HepG2 (cell line): ENCODE results near the gene MAN1A2. TPM values are rescaled to one million over a fixed set of nuclear protein-coding genes. Genes with fewer than 3 reads are reported as not detected.

Experiments
- ATAC-seq: fragments of 200-7000 bp; cut with Tn5 transposase; 3 replicates; pipeline ENCODE4 v1.9.1; 2020; ENCODE audit warnings: mild to moderate bottlenecking, moderate library complexity
- BruUV-seq: library from RNA; stranded (reverse); fragments of 400-500 nt; replicated peaks from 2 replicates; lab custom pipeline; 2021; lab: Mats Ljungman, UMichigan
- CTCF ChIA-PET: fragments of 300-600 bp; formaldehyde crosslinking; extraction: SDS; loops from one replicate; lab custom pipeline; 2021; ENCODE audit warnings: low total read pairs, inconsistent platforms, low intra/inter-chr PET ratio; lab: Yijun Ruan, JAX
- POLR2A ChIA-PET: fragments of 350-600 bp; sonication (Branson Sonifier 250); formaldehyde crosslinking; loops from one replicate; lab custom pipeline; 2020; ENCODE audit warnings: antibody characterized with exemption, inconsistent platforms; lab: Yijun Ruan, JAX
- DNase-seq: peaks from one replicate; pipeline ENCODE4 v3.0.0-alpha.2; 2015; ENCODE audit warnings: low spot score
- FAIRE-seq: peaks from 3 replicates; lab custom pipeline; 2011; peaks lifted over from hg19 to GRCh38; lab: Jason Lieb, UNC
- H2AFZ ChIP-seq: one replicate; pipeline ENCODE4 v1.6.1; 2011; ENCODE audit warnings: low read length, inconsistent platforms
- H3K27ac ChIP-seq: fragments of 300-600 bp; 3 replicates; pipeline ENCODE4 v1.8.0; 2011; ENCODE audit warnings: mixed run types, mild to moderate bottlenecking, mixed read lengths, low read length, inconsistent platforms; ENCODE audit not compliant: insufficient read depth; ENCODE audit errors: extremely low read length
- H3K27me3 ChIP-seq, 2 experiments: fragments of 200-600 bp in 1 of 2; 2 replicates in 1 of 2; 3 replicates in 1 of 2; pipeline versions ENCODE4 v1.6.0 to v1.8.0; 2011; ENCODE audit warnings: low read length in 2 of 2, mild to moderate bottlenecking in 2 of 2, moderate library complexity in 2 of 2, inconsistent platforms in 1 of 2; ENCODE audit not compliant: insufficient read depth in 2 of 2, control insufficient read depth in 1 of 2
- H3K36me3 ChIP-seq, 2 experiments: fragments of 200-600 bp in 1 of 2; replicated peaks in 1 of 2; 2 replicates in 1 of 2; 3 replicates in 1 of 2; pipeline versions ENCODE4 v1.5.1 to v1.8.0; 2011; ENCODE audit warnings: low read length in 2 of 2, inconsistent platforms in 1 of 2; ENCODE audit not compliant: insufficient read depth in 2 of 2, control insufficient read depth in 1 of 2
- H3K4me1 ChIP-seq: 2 replicates; pipeline ENCODE4 v1.5.1; 2012; ENCODE audit warnings: low read length, inconsistent platforms; ENCODE audit not compliant: insufficient read depth
- H3K4me2 ChIP-seq: 2 replicates; pipeline ENCODE4 v1.6.0; 2011; ENCODE audit warnings: low read depth, low read length, inconsistent platforms
- H3K4me3 ChIP-seq, 3 experiments: fragments of 200-600 bp in 1 of 3; sonication (generic), shearing (Covaris generic) in 1 of 3; replicated peaks in 1 of 3; 2 replicates each; pipeline ENCODE4 v1.5.1; 2011 to 2016; ENCODE audit warnings: low read length in 3 of 3, inconsistent platforms in 2 of 3, low read depth in 2 of 3, mild to moderate bottlenecking in 2 of 3, control low read depth in 1 of 3, mixed read lengths in 1 of 3; ENCODE audit not compliant: insufficient read depth in 1 of 3
- H3K79me2 ChIP-seq: one replicate; pipeline ENCODE4 v1.6.1; 2011; ENCODE audit warnings: low read length, inconsistent platforms; ENCODE audit not compliant: insufficient read depth
- H3K9ac ChIP-seq: 2 replicates; pipeline ENCODE4 v1.6.0; 2011; ENCODE audit warnings: mild to moderate bottlenecking, low read depth, low read length, inconsistent platforms; ENCODE audit not compliant: insufficient read depth
- H3K9me3 ChIP-seq: 2 replicates; pipeline ENCODE4 v1.5.1; 2012; ENCODE audit warnings: mild to moderate bottlenecking, low read length
- H4K20me1 ChIP-seq: 2 replicates; pipeline ENCODE4 v1.6.0; 2011; ENCODE audit warnings: inconsistent platforms, mild to moderate bottlenecking, low read length, moderate library complexity; ENCODE audit not compliant: insufficient read depth
- CSRNP2 ChIP-seq: sonication (generic); formaldehyde crosslinking; conservative IDR thresholded peaks from 2 replicates; pipeline ENCODE4 v1.8.0; 2022; ENCODE audit warnings: low read depth, missing genetic modification reagents
- ELF1 ChIP-seq: sonication (generic); formaldehyde crosslinking; IDR thresholded peaks from 2 replicates; pipeline ENCODE4 v1.4.0; 2020; ENCODE audit warnings: missing genetic modification reagents
- ELF3 ChIP-seq: IDR thresholded peaks from 2 replicates; pipeline ENCODE4 v1.6.1; 2016; ENCODE audit warnings: missing genetic modification reagents, missing compliant biosample characterization
- MAFF ChIP-seq: IDR thresholded peaks from 2 replicates; pipeline ENCODE4 v1.6.1; 2011; ENCODE audit warnings: low read depth, low read length, improper control_type of control experiment
- MAFK ChIP-seq, 2 experiments: IDR thresholded peaks in 1 of 2; conservative IDR thresholded peaks in 1 of 2; 2 replicates each; pipeline ENCODE4 v1.6.1; 2011; ENCODE audit warnings: improper control_type of control experiment in 2 of 2, low read length in 2 of 2
- MXD4 ChIP-seq: IDR thresholded peaks from 2 replicates; pipeline ENCODE4 v1.6.1; 2016; ENCODE audit warnings: mild to moderate bottlenecking, missing biosample characterization, missing genetic modification reagents
- MXI1 ChIP-seq: IDR thresholded peaks from 3 replicates; pipeline ENCODE4 v1.6.1; 2012; ENCODE audit warnings: low read depth, low read length, inconsistent platforms, borderline replicate concordance
- NFE2L2 ChIP-seq: fragments of 150-350 bp; IDR thresholded peaks from 2 replicates; pipeline ENCODE4 v1.6.1; 2014; ENCODE audit warnings: low read length
- POGK ChIP-seq: sonication (generic); formaldehyde crosslinking; conservative IDR thresholded peaks from 2 replicates; pipeline ENCODE4 v1.8.0; 2022; ENCODE audit warnings: mild to moderate bottlenecking, moderate library complexity, missing genetic modification reagents
- PRDM10 ChIP-seq: sonication (generic); formaldehyde crosslinking; IDR thresholded peaks from 2 replicates; pipeline ENCODE4 v1.4.0; 2020; ENCODE audit warnings: low read depth, missing genetic modification reagents
- SAP130 ChIP-seq: IDR thresholded peaks from 2 replicates; pipeline ENCODE4 v1.6.1; 2016; ENCODE audit warnings: low read depth
- TEAD3 ChIP-seq: optimal IDR thresholded peaks from 2 replicates; pipeline ENCODE3; 2016; ENCODE audit warnings: borderline replicate concordance
- ZNF251 ChIP-seq: sonication (generic); formaldehyde crosslinking; IDR thresholded peaks from 2 replicates; pipeline ENCODE4 v1.9.0; 2021; ENCODE audit warnings: mild to moderate bottlenecking, missing genetic modification reagents
- ZNF33A ChIP-seq: sonication (generic); formaldehyde crosslinking; IDR thresholded peaks from 2 replicates; pipeline ENCODE4 v1.5.1; 2020; ENCODE audit warnings: missing genetic modification reagents, mild to moderate bottlenecking, moderate library complexity, borderline replicate concordance
- WGBS: methylation state at CpG from one replicate; pipeline ENCODE4 v1.1.6; 2017; ENCODE audit warnings: low lambda C conversion rate; 5-methylcytosine and 5-hydroxymethylcytosine counted together
- in situ Hi-C: cut with HindIII; loops from 2 replicates; pipeline ENCODE4 v1.10.0; 2017; ENCODE audit warnings: low pct_unique_long_range_greater_than_20kb; ENCODE audit not compliant: extremely low pct_ligation_motif_present
- intact Hi-C: fragments of 100-400 bp; cut with micrococcal nuclease; formaldehyde crosslinking; loops from one replicate; pipeline ENCODE4 v1.10.0; 2022; ENCODE audit not compliant: unreplicated experiment
- polyA plus RNA-seq, 8 experiments: library from polyadenylated mRNA; depleted of rRNA in 3 of 8; stranded (reverse) in 7 of 8; unstranded in 1 of 8; fragments of >200 nt; fragmentation: Illumina TruSeq in 4 of 8; extraction: Trizol in 4 of 8; gene quantifications; 2 replicates each; pipeline versions ENCODE4 v1.2.1 to v1.2.3, GENCODE V29; 2011 to 2016; ENCODE audit warnings: low read depth in 4 of 8, missing spikeins in 1 of 8, mixed read lengths in 1 of 8; ENCODE audit not compliant: insufficient read depth in 1 of 8
- total RNA-seq, 5 experiments: library from RNA; depleted of rRNA; stranded (reverse); fragments of >200 nt; fragmentation: Illumina TruSeq; extraction: Trizol; gene quantifications; 2 replicates each; pipeline ENCODE4 v1.2.3, GENCODE V29; 2016; ENCODE audit warnings: low read depth in 1 of 5

Gene MAN1A2
- total and polyA plus RNA-seq, 2 of the 13 experiments (the other 11 are each of a cell fraction or from before 2014, with no cell fraction given), result 8.0 to 19.9 TPM

GRCh38 chr1:117368116-117369108 lies 1.2 kb downstream of the MAN1A2 start:
- H3K4me3 ChIP-seq, result peak overlapping the region; percentile 71 to 95 (median 77)
- no peaks in the 10 kb centered on the region for H3K9me3 ChIP-seq
- CTCF ChIA-PET, result no interaction called here
- in situ Hi-C loops (no loop called here), intact Hi-C loops (loop anchor here (10.0 kb wide), 1 partner anchor 244 kb away; the partner anchor contains the start of gene TRIM45)
- 0 out of 3 replicates have a peak, but pooled peaks have one; percentile 10 for ATAC-seq
- TSS peak; percentile 65 for BruUV-seq
- H3K4me1 ChIP-seq, result peaks cover 32% of the 10 kb centered on the region
- peak overlapping the region; percentile 96 for H3K9ac ChIP-seq
- H3K27me3 ChIP-seq, result no peaks in the 10 kb centered on the region; a peak in 1 of 5 replicates
- FAIRE-seq, result peak; percentile 18
- WGBS, result 1% methylated on average over 19 of the region's 19 CpGs
- H4K20me1 ChIP-seq, result peaks cover 4% of the 10 kb centered on the region; the same call in 1 of the 2 replicates
- H3K36me3 ChIP-seq, result no peaks in the 10 kb centered on the region
- peak overlapping the region; percentile 98 for H3K4me2 ChIP-seq
- POLR2A ChIA-PET, result no interaction called here
- H2AFZ ChIP-seq, result no peak overlapping the region
- TF ChIP-seq ZNF251, result no peak
- no peak for TF ChIP-seq MXD4 (CRISPR knock-in tag)
- TF ChIP-seq POGK (CRISPR knock-in tag), result no peak
- no peak for TF ChIP-seq TEAD3 (CRISPR knock-in tag)
- TF ChIP-seq SAP130 (CRISPR knock-in tag), result peak; percentile 44
- TF ChIP-seq CSRNP2, result no peak
- peak; percentile 27; the same call in 1 of the 2 replicates for TF ChIP-seq PRDM10
- peak; percentile 23 to 36; a peak in 2 of 4 replicates for TF ChIP-seq MAFK (conservative IDR thresholded peaks at IDR 0.05 in 1 of 2, IDR thresholded peaks at IDR 0.05 in 1 of 2; ENCODE audit: low read length in 2 of 2)
- peak; percentile 34; the same call in 1 of the 3 replicates for TF ChIP-seq MXI1
- TF ChIP-seq NFE2L2, result peak; percentile 46; the same call in 1 of the 2 replicates
- no peak for TF ChIP-seq ELF3 (CRISPR knock-in tag)
- peak; percentile 51 for TF ChIP-seq MAFF
- no peak for TF ChIP-seq ELF1 (CRISPR knock-in tag)
- TF ChIP-seq ZNF33A, result no peak
- TF ChIP-seq, all 625 proteins: peak for 6
- H3K79me2 ChIP-seq, result peaks cover 68% of the 10 kb centered on the region
- peak; percentile 26 for DNase-seq
- peak overlapping the region; percentile 95 for H3K27ac ChIP-seq
